Skeletal muscle cell (primary cell): ENCODE data around the gene PKP3.

Experiments used
- DNase-seq: peaks from one replicate; pipeline ENCODE4 v3.0.0-alpha.2; 2010; ENCODE audit warnings: low read depth
- H3K4me3 ChIP-seq: 2 replicates; pipeline ENCODE4 v1.5.1; 2011; ENCODE audit warnings: low read depth, mild to moderate bottlenecking, control low read depth, low read length, moderate library complexity

The PKP3 gene

GRCh38 chr11:437228-437870 lies 43.3 kb downstream of the PKP3 start:
- no peak overlapping the region for H3K4me3 ChIP-seq
- DNase-seq: no peak

DNA sequence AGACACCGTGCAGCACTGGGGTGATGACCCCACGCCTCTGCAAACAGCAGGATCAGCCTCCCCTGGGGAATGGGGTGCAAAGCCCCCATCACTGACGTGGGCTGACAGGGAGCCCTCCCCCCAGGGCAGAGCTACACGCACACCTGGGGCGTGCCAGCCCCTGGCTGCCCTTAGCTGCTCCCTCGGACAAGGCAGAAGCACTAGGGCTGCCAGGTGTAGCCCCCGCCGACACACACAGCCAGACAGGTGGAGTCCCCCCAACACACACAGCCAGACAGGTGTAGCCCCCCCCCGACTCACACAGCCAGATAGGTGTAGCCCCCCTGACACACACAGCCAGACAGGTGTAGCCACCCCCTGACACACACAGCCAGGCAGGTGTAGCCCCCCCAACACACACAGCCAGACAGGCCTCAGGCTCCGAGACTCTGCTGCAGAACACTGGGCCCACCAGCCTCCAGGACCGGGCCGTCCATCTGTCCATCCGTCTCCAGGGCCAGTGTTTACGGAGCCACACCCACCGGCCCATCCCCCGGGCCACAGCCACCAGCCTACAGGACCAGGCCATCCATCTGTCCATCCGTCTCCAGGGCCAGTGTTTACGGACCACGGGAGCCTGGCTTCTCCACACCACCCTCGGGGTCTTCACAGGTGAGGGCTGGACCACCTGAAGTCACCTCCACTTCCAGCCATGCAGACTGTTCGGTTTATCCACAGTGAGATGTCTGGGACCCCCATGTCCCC lies 44.3 kb downstream of the PKP3 start:
- H3K4me3 ChIP-seq: no peak overlapping the region
- DNase-seq: no peak

- no peak for DNase-seq
- no peak overlapping the region for H3K4me3 ChIP-seq
These were observed 45.5 kb downstream of the PKP3 start for GRCh38 chr11:439315-440064.

GRCh38 chr11:440065-441042 lies 46.3 kb downstream of the PKP3 start:
- no peak for DNase-seq
- H3K4me3 ChIP-seq: no peak overlapping the region

DNA sequence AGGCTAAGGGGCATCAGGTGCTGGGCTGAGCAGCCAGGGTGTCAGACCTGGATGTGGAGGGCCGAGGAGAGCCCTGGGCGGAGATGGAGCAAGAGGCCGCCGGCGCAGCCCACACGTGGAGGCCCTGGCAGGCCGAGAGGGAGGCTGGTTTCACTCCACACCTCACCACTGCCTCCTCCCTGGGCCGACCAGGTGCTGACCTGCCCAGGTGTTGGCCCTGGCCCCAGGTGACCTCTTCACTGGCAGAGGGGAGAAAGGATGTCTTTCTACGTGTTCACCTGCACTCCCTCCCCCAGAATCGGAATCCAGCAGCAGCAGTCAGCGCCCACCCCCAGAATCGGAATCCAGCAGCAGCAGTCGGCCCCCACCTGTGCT lies 47.0 kb downstream of the PKP3 start:
- no peak for DNase-seq
- H3K4me3 ChIP-seq: no peak overlapping the region

DNA sequence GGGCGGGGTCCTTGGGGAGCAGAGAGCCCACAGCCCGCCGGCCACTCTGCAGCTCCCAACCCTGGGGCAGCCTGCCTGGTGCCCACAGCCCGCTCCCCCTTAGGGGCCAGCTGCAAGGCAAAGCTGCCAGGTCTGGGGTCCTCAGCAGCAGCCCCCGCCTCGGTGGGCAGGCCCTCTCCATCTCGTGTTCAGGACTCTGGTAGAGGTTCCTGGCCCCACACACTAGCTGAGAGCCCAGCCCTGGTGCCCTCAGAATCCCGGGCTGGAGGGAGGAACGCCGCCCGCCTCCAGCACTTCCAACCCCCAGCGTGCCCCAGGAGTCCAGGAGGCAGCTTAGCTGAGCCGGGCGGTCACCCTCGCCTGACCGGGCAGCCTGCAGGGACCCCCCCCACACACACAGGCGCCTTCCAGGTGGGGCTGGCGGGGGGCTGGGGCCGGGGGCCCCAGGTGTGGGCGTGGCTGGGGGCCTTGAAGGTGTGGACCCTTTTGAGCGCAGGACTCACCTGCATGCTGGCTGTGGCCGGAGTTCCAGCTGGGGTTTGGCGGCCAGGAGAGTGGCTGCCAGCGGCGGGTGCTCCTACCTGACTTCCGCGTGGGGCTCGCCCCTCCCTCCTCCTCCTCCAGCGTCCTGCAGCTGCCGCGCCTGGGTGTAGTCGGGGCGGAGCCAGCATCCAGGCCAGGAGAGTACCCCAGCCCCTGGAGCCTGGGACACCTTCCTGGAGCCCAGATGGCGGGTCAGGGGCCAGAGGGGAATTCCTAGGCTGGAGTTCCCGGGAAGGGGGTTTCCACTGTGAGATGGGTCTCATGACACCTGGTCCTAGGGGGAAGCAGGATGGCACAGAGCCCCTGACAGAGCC lies 47.6 kb downstream of the PKP3 start, which contains the start of gene ANO9:
ANO9 (minus strand) TSS at position 594 of the 857 bp plus-strand sequence; CDS start at position 509, 85 bp downstream.
- no peak within 1 kb of the TSS for H3K4me3 ChIP-seq
- no peak for DNase-seq

- no peak overlapping the region for H3K4me3 ChIP-seq
- no peak for DNase-seq
These were observed 48.6 kb downstream of the PKP3 start for GRCh38 chr11:442611-443081.

DNA sequence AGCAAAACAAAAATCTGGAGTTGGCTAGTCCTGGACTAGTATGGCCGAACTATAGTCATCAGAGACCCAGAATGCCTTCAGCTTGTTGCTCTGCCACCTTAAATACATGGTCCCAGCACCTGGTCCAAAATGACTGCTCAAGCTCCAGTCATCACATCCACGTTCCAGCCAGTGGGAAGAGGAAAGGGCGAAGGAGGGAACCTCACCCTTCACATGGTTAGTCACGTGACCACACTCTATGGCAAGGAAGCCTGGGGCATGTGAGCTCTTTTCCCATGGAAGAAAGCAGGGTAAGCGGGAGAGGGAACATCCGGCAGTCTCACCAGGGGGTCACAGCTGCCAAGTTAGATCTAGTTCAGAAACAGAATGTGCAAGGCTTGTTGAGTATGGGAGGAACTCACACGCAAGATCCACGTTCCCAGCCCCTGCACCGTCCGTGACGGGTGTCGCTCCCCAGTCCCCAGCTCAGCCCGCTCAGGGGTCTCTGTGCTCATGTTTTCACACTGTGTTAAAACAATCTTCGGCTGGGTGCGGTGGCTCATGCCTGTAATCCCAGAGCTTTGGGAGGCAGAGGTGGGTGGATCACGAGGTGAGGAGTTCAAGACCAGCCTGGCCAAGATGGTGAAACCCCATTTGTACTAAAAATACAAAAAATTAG lies 49.7 kb downstream of the PKP3 start:
- H3K4me3 ChIP-seq: no peak overlapping the region
- no peak for DNase-seq

DNA sequence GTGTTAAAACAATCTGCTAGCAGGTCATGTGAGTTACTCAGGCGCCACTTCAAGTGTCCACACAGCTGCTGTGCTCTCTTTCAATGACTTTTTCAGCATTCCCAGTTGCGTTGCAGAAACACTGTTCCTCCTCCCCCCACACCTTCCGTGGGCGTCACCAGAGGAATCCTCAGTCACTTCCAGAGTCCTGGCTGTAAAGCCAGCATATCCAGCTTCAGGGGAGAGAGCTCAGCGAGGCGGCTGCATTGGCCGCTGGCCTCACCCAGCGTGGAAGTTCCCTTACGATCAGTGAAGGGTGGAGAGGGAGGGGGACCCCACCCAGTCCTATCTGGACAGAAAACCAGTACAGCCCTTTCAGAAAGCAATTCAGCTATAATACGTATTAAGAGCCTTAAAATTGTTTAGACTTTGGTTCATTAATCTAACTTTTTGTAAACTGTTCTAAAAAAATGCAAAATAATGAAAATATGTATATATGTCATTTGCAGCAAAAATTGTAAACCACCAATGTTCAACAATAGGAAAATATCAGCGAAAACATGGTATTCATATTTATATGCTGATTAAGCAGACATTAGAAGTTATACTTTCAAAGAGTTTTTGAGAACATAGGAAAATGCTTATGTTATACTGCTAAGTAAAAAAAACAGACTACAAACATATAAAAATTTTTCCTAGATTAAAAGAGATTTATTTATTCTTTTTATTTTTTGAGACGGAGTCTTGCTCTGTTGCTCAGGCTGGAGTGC lies 50.6 kb downstream of the PKP3 start:
- DNase-seq: no peak
- H3K4me3 ChIP-seq: no peak overlapping the region

DNA sequence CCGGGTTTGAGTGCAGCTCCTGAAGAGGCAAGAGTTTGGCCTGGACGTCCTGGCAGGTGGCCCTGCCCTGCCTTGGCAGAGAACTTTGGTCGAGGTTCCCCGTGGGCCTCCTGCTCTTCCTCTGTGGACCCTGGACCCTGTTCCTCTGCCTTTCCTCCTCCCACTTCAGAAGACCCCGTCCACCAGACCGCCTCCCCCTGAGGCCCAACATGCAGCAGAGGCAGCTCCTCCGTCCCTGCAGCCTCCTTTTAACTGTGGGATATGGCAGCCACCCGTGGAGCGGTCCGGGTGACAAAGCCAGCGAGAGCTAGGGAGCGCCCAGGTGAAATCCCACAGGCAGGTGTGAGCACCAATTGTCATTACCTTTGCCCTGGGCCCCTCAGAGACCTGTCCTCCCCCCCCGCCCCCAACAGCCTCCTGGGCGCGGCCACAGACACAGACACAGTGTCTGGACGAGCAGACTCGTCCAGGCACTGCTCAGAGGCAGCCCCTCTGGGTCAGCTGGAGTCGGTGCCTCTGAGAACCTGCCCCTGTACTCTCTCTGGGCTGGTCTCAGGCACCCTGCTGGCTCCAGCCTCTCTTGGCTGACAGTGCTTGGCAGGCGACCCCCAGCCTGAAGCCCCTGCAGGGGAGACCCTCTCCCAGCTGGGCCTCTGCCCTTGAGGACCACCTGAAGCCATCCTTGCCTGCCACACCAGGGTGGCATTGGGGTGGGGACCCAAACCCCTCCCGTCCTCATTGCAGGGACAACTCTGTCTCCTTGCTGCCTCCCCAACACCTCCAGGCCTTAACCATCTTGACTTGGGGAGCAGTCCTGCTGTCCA lies 52.0 kb downstream of the PKP3 start:
- no peak overlapping the region for H3K4me3 ChIP-seq
- no peak for DNase-seq

DNA sequence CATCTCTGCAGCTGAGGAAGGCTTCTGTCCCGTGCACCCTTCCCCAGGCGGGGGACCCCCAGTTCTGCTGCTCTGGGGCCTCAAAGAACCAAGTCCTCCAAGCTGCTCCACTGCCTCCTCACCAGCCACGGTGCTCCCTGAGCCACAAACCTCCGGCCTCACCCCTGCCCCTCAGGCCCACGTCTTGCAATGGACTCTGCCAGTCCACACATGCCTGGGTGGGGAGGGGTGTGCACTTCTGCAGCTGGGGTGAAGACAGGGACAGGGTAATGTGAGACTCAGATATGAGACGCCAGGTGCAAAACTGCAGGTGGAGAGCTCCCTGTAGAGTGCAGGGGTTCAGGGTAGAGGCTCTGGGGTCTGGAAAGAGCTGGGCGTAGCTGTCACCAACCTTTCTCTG lies 52.9 kb downstream of the PKP3 start:
- DNase-seq: no peak

GRCh38 chr11:447923-448731 lies 54.1 kb downstream of the PKP3 start:
- DNase-seq: peak; percentile 58
- H3K4me3 ChIP-seq: peak overlapping the region; percentile 56

More for the DNA sequence above, 52.9 kb downstream of the PKP3 start:
- no peak overlapping the region for H3K4me3 ChIP-seq

- peak within 1 kb of the TSS; percentile 91 for H3K4me3 ChIP-seq
- peak; percentile 82 for DNase-seq
These were observed 56.1 kb downstream of the PKP3 start, which contains the start of gene PTDSS2 for GRCh38 chr11:449889-450808. PTDSS2 (plus strand) TSS chr11:450279; CDS start chr11:450456, 177 bp downstream.

DNA sequence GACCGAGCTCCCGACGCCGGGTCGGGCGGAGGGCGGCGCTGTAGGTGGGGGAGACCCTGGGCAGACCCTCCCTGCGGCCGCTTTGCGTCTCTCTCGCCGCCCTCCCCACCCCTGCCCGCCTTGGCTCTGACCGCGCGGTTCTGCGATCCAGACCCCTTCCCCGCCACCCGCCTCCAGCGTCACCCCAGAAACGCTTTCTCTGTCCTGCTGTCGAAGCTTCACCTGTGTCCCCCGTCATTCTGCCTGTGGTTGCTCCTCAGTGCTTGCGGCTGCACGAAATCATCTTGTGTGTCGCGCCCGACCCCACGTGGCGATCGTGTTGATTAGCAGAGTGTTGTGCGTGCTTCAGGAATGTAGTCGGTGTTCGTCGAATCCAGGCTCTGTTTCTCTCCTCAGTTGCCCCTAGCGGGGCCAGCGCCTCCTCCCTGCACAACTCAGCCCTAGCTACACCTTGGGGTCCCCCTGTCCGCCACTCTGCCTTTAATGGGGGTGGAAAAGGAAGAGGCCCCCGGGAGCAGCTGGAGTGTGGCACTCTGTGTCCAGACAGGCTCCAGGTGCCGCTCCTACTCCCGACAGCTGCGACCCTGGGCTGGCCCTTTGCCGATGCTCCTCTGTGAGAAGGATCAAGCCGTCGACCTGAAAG lies 56.9 kb downstream of the PKP3 start:
- peak overlapping the region; percentile 91 for H3K4me3 ChIP-seq
- DNase-seq: no peak
